Transverse colon (tissue), 4 donors: ENCODE results near the gene DNLZ. TPM values are rescaled to one million over a fixed set of nuclear protein-coding genes. Genes with fewer than 3 reads are reported as not detected.

Experiments used
- DNase-seq: peaks from one replicate; pipeline ENCODE4 v3.0.0-alpha.2; 2019
- H3K27ac ChIP-seq, 4 donors: fragments of 200-600 bp; sonication (generic); 2 replicates each; pipeline ENCODE4 v1.5.1; 2016 to 2018; ENCODE audit warnings: inconsistent platforms in 4 of 4
- H3K27me3 ChIP-seq: fragments of 200-600 bp; sonication (generic); 2 replicates; pipeline ENCODE4 v1.5.1; 2017; ENCODE audit warnings: inconsistent platforms
- H3K36me3 ChIP-seq, 4 donors: fragments of 200-600 bp; sonication (generic); 2 replicates each; pipeline ENCODE4 v1.5.1; 2017 to 2019; ENCODE audit warnings: inconsistent platforms in 4 of 4
- H3K4me1 ChIP-seq, 4 donors: fragments of 200-600 bp; sonication (generic); 2 replicates each; pipeline ENCODE4 v1.5.1; 2017 to 2020; ENCODE audit warnings: inconsistent platforms in 4 of 4
- H3K4me3 ChIP-seq, 4 donors: fragments of 200-600 bp; sonication (generic); 1 replicate in 1 of 4; 2 replicates in 3 of 4; pipeline versions ENCODE4 v1.5.1 to v1.6.1; 2017 to 2019; ENCODE audit warnings: inconsistent platforms in 4 of 4
- H3K9me3 ChIP-seq, 2 donors: fragments of 200-600 bp; sonication (generic); 2 replicates each; pipeline ENCODE4 v1.5.1; 2017 to 2019; ENCODE audit warnings: inconsistent platforms in 2 of 2
- EP300 ChIP-seq: sonication (generic); formaldehyde crosslinking; IDR thresholded peaks from one replicate; pipeline ENCODE4 v1.6.1; 2017; ENCODE audit warnings: antibody characterized with exemption, low read depth
- POLR2A ChIP-seq: fragments of 450-650 bp; IDR thresholded peaks from one replicate; pipeline ENCODE4 v1.6.1; 2016; ENCODE audit warnings: antibody characterized with exemption, mild to moderate bottlenecking, moderate library complexity
- POLR2AphosphoS5 ChIP-seq, 3 donors: sonication (generic); formaldehyde crosslinking; IDR thresholded peaks; one replicate each; pipeline ENCODE4 v1.6.1; 2016; ENCODE audit warnings: antibody characterized with exemption in 3 of 3
- WGBS, 2 donors: methylation state at CpG; one replicate each; pipeline ENCODE4 v1.1.5; 2018; ENCODE audit warnings: low coverage in 1 of 2; 5-methylcytosine and 5-hydroxymethylcytosine counted together
- in situ Hi-C, 4 donors: fragments of 200-750 bp; cut with MboI; loops; one replicate each; pipeline versions ENCODE4 v1.15.0 to v1.15.1; 2017; ENCODE audit warnings: low sequenced_read_pairs in 3 of 4, low pct_ligation_motif_present in 1 of 4, low pct_unique_long_range_greater_than_20kb in 1 of 4
- intact Hi-C: fragments of 100-400 bp; cut with DNase I; formaldehyde crosslinking; loops from one replicate; pipeline ENCODE4 v1.15.1; 2023; ENCODE audit warnings: low total_unique reads
- total RNA-seq, 4 donors: library from RNA; depleted of rRNA; stranded (reverse); fragments of >200 nt; gene quantifications; one replicate each; pipeline ENCODE4 v1.1.0, GENCODE V29; 2016
- TF ChIP-seq, protein P1 (sequence below), 5 experiments: fragments of 200-600 bp in 3 of 5; fragments of 450-650 bp in 2 of 5; sonication (generic) in 3 of 5; IDR thresholded peaks; 1 replicate in 2 of 5; 2 replicates in 3 of 5; pipeline ENCODE4 v1.5.1; 2016 to 2017; ENCODE audit warnings: antibody characterized with exemption in 5 of 5, inconsistent platforms in 3 of 5, mild to moderate bottlenecking in 2 of 5, moderate library complexity in 1 of 5

Gene DNLZ
- total RNA-seq, 4 donors from 2014 or later: 6.7 to 17.3 (median 10.4) TPM

DNA sequence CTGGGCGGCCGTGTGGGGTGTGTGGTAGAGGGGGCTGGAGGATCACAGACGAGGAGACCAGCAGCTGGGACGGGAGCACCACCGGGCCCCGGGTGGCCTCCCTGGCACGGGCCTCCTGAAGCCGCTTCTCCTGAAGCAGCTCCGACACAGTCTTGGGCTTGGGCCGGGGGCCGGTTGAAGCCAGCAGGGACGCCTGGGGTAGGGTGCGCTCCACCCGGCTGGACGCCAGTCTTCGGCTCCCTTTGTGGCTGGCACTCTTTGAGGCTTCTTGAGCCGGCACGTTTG, 15.4 kb upstream of the DNLZ start:
- in situ Hi-C loops: no loop called here
- 89% methylated on average over 18 of the region's 18 CpGs; no CpG with 5 or more reads in 1 of the 2 donors for WGBS, 2 donors
- TF ChIP-seq EP300 (no peak), POLR2AphosphoS5 (IDR thresholded peaks at IDR 0.05) (no peak), POLR2A (no peak)
- TF ChIP-seq, protein P1, sequence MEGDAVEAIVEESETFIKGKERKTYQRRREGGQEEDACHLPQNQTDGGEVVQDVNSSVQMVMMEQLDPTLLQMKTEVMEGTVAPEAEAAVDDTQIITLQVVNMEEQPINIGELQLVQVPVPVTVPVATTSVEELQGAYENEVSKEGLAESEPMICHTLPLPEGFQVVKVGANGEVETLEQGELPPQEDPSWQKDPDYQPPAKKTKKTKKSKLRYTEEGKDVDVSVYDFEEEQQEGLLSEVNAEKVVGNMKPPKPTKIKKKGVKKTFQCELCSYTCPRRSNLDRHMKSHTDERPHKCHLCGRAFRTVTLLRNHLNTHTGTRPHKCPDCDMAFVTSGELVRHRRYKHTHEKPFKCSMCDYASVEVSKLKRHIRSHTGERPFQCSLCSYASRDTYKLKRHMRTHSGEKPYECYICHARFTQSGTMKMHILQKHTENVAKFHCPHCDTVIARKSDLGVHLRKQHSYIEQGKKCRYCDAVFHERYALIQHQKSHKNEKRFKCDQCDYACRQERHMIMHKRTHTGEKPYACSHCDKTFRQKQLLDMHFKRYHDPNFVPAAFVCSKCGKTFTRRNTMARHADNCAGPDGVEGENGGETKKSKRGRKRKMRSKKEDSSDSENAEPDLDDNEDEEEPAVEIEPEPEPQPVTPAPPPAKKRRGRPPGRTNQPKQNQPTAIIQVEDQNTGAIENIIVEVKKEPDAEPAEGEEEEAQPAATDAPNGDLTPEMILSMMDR (IDR thresholded peaks at IDR 0.05): no peak
- intact Hi-C loops: no loop called here
- Histone ChIP-seq H3K36me3 (peaks cover 0 to 11% (median 4%) of the 10 kb centered on the region in 4 donors), H3K4me3 (no peak overlapping the region), H3K9me3 (no peaks in the 10 kb centered on the region), H3K27me3 (no peaks in the 10 kb centered on the region), H3K4me1 (no peaks in the 10 kb centered on the region), H3K27ac (no peak overlapping the region)
- DNase-seq: no peak

DNA sequence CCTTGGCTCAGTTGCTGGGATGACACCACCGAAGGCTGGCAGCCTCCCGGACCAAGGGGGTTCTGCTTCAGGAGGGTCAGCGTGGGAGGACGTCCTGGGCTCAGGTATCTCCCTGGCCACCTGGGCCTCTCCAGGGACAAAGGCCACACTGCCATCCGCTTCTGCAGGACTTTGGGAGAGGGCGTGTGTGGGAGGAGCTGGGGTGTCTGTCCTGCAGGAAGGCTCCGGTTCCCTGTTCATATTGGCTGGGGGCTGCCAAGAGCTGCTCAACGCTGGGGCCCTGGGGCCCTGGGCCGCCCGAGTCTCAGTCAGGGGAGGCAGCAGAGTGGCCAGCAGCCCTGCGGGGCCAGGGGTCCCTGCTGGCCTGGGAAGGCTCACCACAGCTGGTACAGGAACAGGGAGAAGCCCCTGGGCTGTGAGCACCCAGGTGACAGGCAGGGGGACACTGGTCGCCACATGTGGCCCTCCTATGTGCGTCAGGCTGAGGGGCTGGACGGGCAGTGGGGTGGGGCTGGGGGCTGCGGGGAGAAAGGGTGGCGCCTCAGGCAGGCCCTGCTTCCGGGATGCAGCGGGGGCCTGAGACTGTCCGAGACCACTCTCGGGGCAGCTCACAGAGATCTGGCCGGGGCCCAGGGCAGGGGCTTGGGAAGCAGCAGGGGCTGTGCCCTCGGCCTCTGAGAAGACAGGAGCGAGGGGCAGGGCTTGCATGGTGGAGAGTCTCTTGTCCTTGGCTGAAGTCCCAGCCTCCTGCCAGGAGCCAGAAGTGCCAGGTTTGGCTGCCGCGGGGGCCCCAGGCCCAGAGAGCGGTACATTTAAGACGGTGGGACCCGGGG, 14.8 kb upstream of the DNLZ start:
- Histone ChIP-seq H3K4me1 (peaks cover 0 to under 1% (median 0%) of the 10 kb centered on the region in 4 donors), H3K36me3 (peaks cover 0 to 11% (median 3%) of the 10 kb centered on the region in 4 donors), H3K27me3 (no peaks in the 10 kb centered on the region), H3K27ac (no peak overlapping the region), H3K4me3 (no peak overlapping the region), H3K9me3 (no peaks in the 10 kb centered on the region)
- intact Hi-C loops: no loop called here
- WGBS, 2 donors: 87 to 90% methylated on average over 3 to 23 of the region's 28 CpGs
- TF ChIP-seq, protein P1 (IDR thresholded peaks at IDR 0.05): no peak
- TF ChIP-seq POLR2AphosphoS5 (IDR thresholded peaks at IDR 0.05) (no peak), POLR2A (no peak), EP300 (no peak)
- in situ Hi-C loops: no loop called here
- DNase-seq: no peak

- Histone ChIP-seq H3K36me3 (peaks cover 0 to 4% (median 1%) of the 10 kb centered on the region in 4 donors), H3K27ac (no peak overlapping the region), H3K4me1 (peaks cover 0 to 8% (median 1%) of the 10 kb centered on the region in 4 donors), H3K27me3 (no peaks in the 10 kb centered on the region), H3K4me3 (no peak overlapping the region), H3K9me3 (no peaks in the 10 kb centered on the region)
- no peak for DNase-seq
- intact Hi-C loops (no loop called here), in situ Hi-C loops (no loop called here)
- WGBS, 2 donors: 93% methylated on average over 31 of the region's 32 CpGs; no CpG with 5 or more reads in 1 of the 2 donors
- TF ChIP-seq, protein P1 (IDR thresholded peaks at IDR 0.05): no peak
- TF ChIP-seq POLR2A (no peak), EP300 (no peak), POLR2AphosphoS5 (IDR thresholded peaks at IDR 0.05) (no peak)
Observed at GRCh38 chr9:136377341-136378169, 14.0 kb upstream of the DNLZ start.

GRCh38 chr9:136376457-136376856, 12.9 kb upstream of the DNLZ start:
- Histone ChIP-seq H3K4me1 (peaks cover 0 to 12% (median 6%) of the 10 kb centered on the region in 4 donors), H3K27ac (no peak overlapping the region), H3K36me3 (no peaks in the 10 kb centered on the region), H3K4me3 (no peak overlapping the region), H3K9me3 (no peaks in the 10 kb centered on the region), H3K27me3 (no peaks in the 10 kb centered on the region)
- no peak for DNase-seq
- TF ChIP-seq POLR2A (no peak), POLR2AphosphoS5 (IDR thresholded peaks at IDR 0.05) (no peak), EP300 (no peak)
- TF ChIP-seq, protein P1 (IDR thresholded peaks at IDR 0.05): no peak
- intact Hi-C loops (no loop called here), in situ Hi-C loops (no loop called here)
- WGBS, 2 donors: 86% methylated on average over 8 of the region's 8 CpGs; no CpG with 5 or more reads in 1 of the 2 donors
